ENCODE measurements around the gene C14orf180.

The C14orf180 gene

GRCh38 chr14:104594310-104595046, 14.9 kb downstream of the C14orf180 start:
- no peak for DNase-seq (ENCODE audit: low spot score)

- no peak for DNase-seq (ENCODE audit: low spot score)
These were observed 15.6 kb downstream of the C14orf180 start for GRCh38 chr14:104595116-104595675.

- no peak for DNase-seq (ENCODE audit: low spot score)
These were observed 16.4 kb downstream of the C14orf180 start for GRCh38 chr14:104595911-104596450.

- no peak for DNase-seq (ENCODE audit: low spot score)
These were observed 16.9 kb downstream of the C14orf180 start for GRCh38 chr14:104596451-104596918.

- no peak for DNase-seq (ENCODE audit: low spot score)
These were observed 17.4 kb downstream of the C14orf180 start for GRCh38 chr14:104596927-104597351.

- no peak for DNase-seq (ENCODE audit: low spot score)
These were observed 18.0 kb downstream of the C14orf180 start for GRCh38 chr14:104597576-104597975.

GRCh38 chr14:104598039-104598909, 18.7 kb downstream of the C14orf180 start:
- DNase-seq (ENCODE audit: low spot score) = no peak

- DNase-seq (ENCODE audit: low spot score) = no peak
These were observed 19.3 kb downstream of the C14orf180 start for GRCh38 chr14:104598910-104599273.

GRCh38 chr14:104599446-104599845, 19.9 kb downstream of the C14orf180 start:
- no peak for DNase-seq (ENCODE audit: low spot score)

GRCh38 chr14:104600141-104600643, 20.6 kb downstream of the C14orf180 start:
- peak; percentile 27 for DNase-seq (ENCODE audit: low spot score)

- no peak for DNase-seq (ENCODE audit: low spot score)
These were observed 21.2 kb downstream of the C14orf180 start for GRCh38 chr14:104600805-104601204.

- peak; percentile 37 for DNase-seq (ENCODE audit: low spot score)
These were observed 22.2 kb downstream of the C14orf180 start for GRCh38 chr14:104601786-104602185.

- no peak for DNase-seq (ENCODE audit: low spot score)
These were observed 22.9 kb downstream of the C14orf180 start for GRCh38 chr14:104602315-104602932.

GRCh38 chr14:104602933-104603325, 23.4 kb downstream of the C14orf180 start:
- no peak for DNase-seq (ENCODE audit: low spot score)

GRCh38 chr14:104603711-104604401, 24.3 kb downstream of the C14orf180 start:
- no peak for DNase-seq (ENCODE audit: low spot score)

- DNase-seq (ENCODE audit: low spot score) = peak; percentile 28
These were observed 25.2 kb downstream of the C14orf180 start, which contains the start of gene TMEM179 for GRCh38 chr14:104604458-104605449. Gene TMEM179, minus strand, starts transcription at chr14:104604772. Its CDS starts 31 bp downstream, at chr14:104604741.

- DNase-seq (ENCODE audit: low spot score) = no peak
These were observed 30.1 kb downstream of the C14orf180 start for GRCh38 chr14:104609666-104610065.

- no peak for DNase-seq (ENCODE audit: low spot score)
These were observed 31.3 kb downstream of the C14orf180 start for GRCh38 chr14:104610749-104611310.

GRCh38 chr14:104611881-104612280, 32.3 kb downstream of the C14orf180 start:
- no peak for DNase-seq (ENCODE audit: low spot score)

Measured in cerebellar cortex (tissue), 1 donor.